Measurements from ENCODE around the gene PDE6B. TPM values are rescaled to one million over a fixed set of nuclear protein-coding genes. Genes with fewer than 3 reads are reported as not detected.

PDE6B gene
- total RNA-seq, 2 experiments from 2014 or later: not detected

GRCh38 chr4:665751-666435 lies 40.5 kb downstream of the PDE6B start:
- H4K20me1 ChIP-seq (ENCODE audit: insufficient read depth, low read length): no peaks in the 10 kb centered on the region
- no peaks in the 10 kb centered on the region for H3K9me2 ChIP-seq (ENCODE audit: insufficient read depth, low read length)
- no peak for DNase-seq (ENCODE audit: low spot score)
- CTCF ChIA-PET (ENCODE audit: unreplicated experiment): no interaction called here
- H3K36me3 ChIP-seq (ENCODE audit: insufficient read depth, low read length): peaks cover 9% of the 10 kb centered on the region
- intact Hi-C loops (cut with micrococcal nuclease; ENCODE audit: unreplicated experiment): no loop called here
- no peak overlapping the region for H3K4me3 ChIP-seq (ENCODE audit: low read depth, low read length, poor library complexity, severe bottlenecking)
- BruUV-seq (replicated peaks): no TSS peak
- H3K4me2 ChIP-seq (ENCODE audit: low read length): no peak overlapping the region
- TF ChIP-seq EZH2phosphoT487 (IDR thresholded peaks at IDR 0.05; ENCODE audit: borderline replicate concordance, low read depth, low read length): no peak
- TF ChIP-seq, protein P1, sequence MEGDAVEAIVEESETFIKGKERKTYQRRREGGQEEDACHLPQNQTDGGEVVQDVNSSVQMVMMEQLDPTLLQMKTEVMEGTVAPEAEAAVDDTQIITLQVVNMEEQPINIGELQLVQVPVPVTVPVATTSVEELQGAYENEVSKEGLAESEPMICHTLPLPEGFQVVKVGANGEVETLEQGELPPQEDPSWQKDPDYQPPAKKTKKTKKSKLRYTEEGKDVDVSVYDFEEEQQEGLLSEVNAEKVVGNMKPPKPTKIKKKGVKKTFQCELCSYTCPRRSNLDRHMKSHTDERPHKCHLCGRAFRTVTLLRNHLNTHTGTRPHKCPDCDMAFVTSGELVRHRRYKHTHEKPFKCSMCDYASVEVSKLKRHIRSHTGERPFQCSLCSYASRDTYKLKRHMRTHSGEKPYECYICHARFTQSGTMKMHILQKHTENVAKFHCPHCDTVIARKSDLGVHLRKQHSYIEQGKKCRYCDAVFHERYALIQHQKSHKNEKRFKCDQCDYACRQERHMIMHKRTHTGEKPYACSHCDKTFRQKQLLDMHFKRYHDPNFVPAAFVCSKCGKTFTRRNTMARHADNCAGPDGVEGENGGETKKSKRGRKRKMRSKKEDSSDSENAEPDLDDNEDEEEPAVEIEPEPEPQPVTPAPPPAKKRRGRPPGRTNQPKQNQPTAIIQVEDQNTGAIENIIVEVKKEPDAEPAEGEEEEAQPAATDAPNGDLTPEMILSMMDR (conservative IDR thresholded peaks at IDR 0.05; ENCODE audit: low read length): no peak
- H3K79me2 ChIP-seq (ENCODE audit: insufficient read depth, low read depth, low read length): no peaks in the 10 kb centered on the region
- H3K27ac ChIP-seq (ENCODE audit: low read depth, low read length, poor library complexity, severe bottlenecking): no peak overlapping the region
- H2AFZ ChIP-seq (ENCODE audit: low read length): no peak overlapping the region
- no peaks in the 10 kb centered on the region for H3K9me3 ChIP-seq (ENCODE audit: low read length)
- POLR2A ChIA-PET: no interaction called here
- H3K4me1 ChIP-seq (ENCODE audit: insufficient read depth, low read length, poor library complexity, severe bottlenecking): no peaks in the 10 kb centered on the region

DNA sequence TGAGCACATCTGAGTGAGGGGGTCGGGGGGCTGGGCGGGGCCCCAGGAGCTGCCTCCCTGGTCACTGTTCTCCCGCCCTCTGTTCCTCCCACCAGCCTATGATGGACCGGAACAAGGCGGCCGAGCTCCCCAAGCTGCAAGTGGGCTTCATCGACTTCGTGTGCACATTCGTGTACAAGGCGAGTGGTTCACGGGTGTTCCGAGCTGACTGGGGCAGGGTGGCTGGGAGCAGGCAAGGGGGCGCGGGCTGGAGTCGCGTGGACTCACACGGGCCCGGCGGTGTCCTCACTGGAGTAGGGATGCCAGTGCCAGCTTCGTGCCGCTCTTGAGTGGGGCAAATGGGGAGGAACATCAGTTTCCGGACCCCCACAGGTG lies 41.0 kb downstream of the PDE6B start:
- no peaks in the 10 kb centered on the region for H3K9me2 ChIP-seq (ENCODE audit: insufficient read depth, low read length)
- no peak for DNase-seq (ENCODE audit: low spot score)
- H3K4me2 ChIP-seq (ENCODE audit: low read length): no peak overlapping the region
- ChIA-PET POLR2A (no interaction called here), CTCF (ENCODE audit: unreplicated experiment) (no interaction called here)
- TF ChIP-seq, protein P1 (conservative IDR thresholded peaks at IDR 0.05; ENCODE audit: low read length): no peak
- no peak for TF ChIP-seq EZH2phosphoT487 (IDR thresholded peaks at IDR 0.05; ENCODE audit: borderline replicate concordance, low read depth, low read length)
- H3K79me2 ChIP-seq (ENCODE audit: insufficient read depth, low read depth, low read length): no peaks in the 10 kb centered on the region
- H3K4me1 ChIP-seq (ENCODE audit: insufficient read depth, low read length, poor library complexity, severe bottlenecking): no peaks in the 10 kb centered on the region
- intact Hi-C loops (cut with micrococcal nuclease; ENCODE audit: unreplicated experiment): no loop called here
- no peak overlapping the region for H3K4me3 ChIP-seq (ENCODE audit: low read depth, low read length, poor library complexity, severe bottlenecking)
- no peak overlapping the region for H3K27ac ChIP-seq (ENCODE audit: low read depth, low read length, poor library complexity, severe bottlenecking)
- H2AFZ ChIP-seq (ENCODE audit: low read length): no peak overlapping the region
- peaks cover 14% of the 10 kb centered on the region for H3K36me3 ChIP-seq (ENCODE audit: insufficient read depth, low read length)
- no TSS peak for BruUV-seq (replicated peaks)
- H4K20me1 ChIP-seq (ENCODE audit: insufficient read depth, low read length): no peaks in the 10 kb centered on the region
- no peaks in the 10 kb centered on the region for H3K9me3 ChIP-seq (ENCODE audit: low read length)

DNA sequence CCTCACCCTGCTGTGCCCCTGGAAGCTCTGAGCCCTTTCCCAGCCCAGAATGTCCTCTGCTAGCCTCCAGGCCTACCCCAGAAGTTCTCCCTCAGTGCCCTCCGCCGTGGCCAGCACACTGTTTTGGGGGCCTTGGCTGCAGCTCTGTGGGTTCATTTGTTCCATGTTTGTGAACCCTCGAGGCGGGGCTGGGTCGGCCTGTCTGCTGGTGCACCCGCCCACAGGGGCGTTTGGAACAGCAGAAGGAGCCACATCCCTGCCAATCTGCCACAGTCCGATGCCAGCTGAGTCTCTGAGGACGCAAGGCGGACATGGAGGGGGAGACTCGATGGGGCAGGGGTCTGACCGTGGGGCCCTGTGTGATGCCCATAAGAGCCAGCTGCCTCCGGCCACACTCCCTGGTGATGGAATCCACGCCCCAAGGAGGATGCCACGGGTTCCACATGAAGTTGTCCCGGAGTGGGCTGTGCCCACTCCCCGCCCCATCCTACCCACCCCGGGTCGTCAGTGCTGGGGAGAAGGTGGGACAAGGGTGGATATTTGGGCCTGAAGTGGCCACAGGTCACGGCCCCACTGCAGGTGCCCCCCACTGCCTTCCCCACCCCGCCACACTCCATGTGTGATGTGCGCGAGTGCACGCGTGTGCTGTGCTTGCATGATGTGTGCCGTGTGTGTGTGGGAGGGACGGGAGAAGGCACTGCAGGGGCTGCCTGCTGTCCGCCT lies 41.6 kb downstream of the PDE6B start:
- Histone ChIP-seq H3K4me1 (ENCODE audit: insufficient read depth, low read length, poor library complexity, severe bottlenecking) (no peaks in the 10 kb centered on the region), H3K27ac (ENCODE audit: low read depth, low read length, poor library complexity, severe bottlenecking) (no peak overlapping the region), H3K79me2 (ENCODE audit: insufficient read depth, low read depth, low read length) (peaks cover under 1% of the 10 kb centered on the region; the same call in 1 of the 2 replicates), H3K4me2 (ENCODE audit: low read length) (no peak overlapping the region), H3K9me2 (ENCODE audit: insufficient read depth, low read length) (no peaks in the 10 kb centered on the region), H3K36me3 (ENCODE audit: insufficient read depth, low read length) (peaks cover 20% of the 10 kb centered on the region), H3K9me3 (ENCODE audit: low read length) (no peaks in the 10 kb centered on the region), H3K4me3 (ENCODE audit: low read depth, low read length, poor library complexity, severe bottlenecking) (no peak overlapping the region), H4K20me1 (ENCODE audit: insufficient read depth, low read length) (no peaks in the 10 kb centered on the region), H2AFZ (ENCODE audit: low read length) (no peak overlapping the region)
- intact Hi-C loops (cut with micrococcal nuclease; ENCODE audit: unreplicated experiment): no loop called here
- no TSS peak for BruUV-seq (replicated peaks)
- TF ChIP-seq EZH2phosphoT487 (IDR thresholded peaks at IDR 0.05; ENCODE audit: borderline replicate concordance, low read depth, low read length): no peak
- TF ChIP-seq, protein P1 (conservative IDR thresholded peaks at IDR 0.05; ENCODE audit: low read length): no peak
- no peak for DNase-seq (ENCODE audit: low spot score)
- CTCF ChIA-PET (ENCODE audit: unreplicated experiment): no interaction called here
- POLR2A ChIA-PET: no interaction called here
